Glomerular endothelial cell (primary cell): ENCODE measurements around the gene CACNA2D1. TPM values are rescaled to one million over a fixed set of nuclear protein-coding genes. Genes with fewer than 3 reads are reported as not detected.
"Not testable (repeated sequence)": the region's sequence is repeated elsewhere in the genome, so short reads cannot be mapped to it uniquely, and the experiment has no call there.

Experiments
- DNase-seq: peaks from one replicate; pipeline ENCODE4 v3.0.0-alpha.2; 2011; ENCODE audit warnings: low read depth, low spot score; ENCODE audit errors: extremely low read depth
- total RNA-seq: library from RNA; depleted of rRNA; stranded (reverse); fragments of >200 nt; gene quantifications from 2 replicates; pipeline ENCODE4 v1.2.3, GENCODE V29; 2015

Gene CACNA2D1
- total RNA-seq, 1 donor from 2014 or later, result 26.2 TPM

DNA sequence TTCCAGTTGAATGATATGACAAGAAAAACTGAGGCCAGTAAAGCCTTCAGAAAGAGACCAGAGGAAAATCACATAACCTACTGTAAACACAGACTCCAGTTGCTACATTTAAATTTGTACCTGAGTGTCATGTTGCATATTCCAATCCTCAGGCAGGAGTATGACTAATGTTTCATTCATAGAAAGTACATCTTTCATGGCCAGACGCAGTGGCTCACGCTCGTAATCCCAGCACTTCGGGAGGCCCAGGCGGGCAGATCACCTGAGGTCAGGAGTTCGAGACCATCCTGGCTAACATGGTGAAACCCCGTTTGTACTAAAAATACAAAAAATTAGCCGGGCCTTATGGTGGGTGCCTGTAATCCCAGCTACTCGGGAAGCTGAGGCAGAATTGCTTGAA, 429.0 kb downstream of the CACNA2D1 start:
- DNase-seq, result not testable (repeated sequence)

DNA sequence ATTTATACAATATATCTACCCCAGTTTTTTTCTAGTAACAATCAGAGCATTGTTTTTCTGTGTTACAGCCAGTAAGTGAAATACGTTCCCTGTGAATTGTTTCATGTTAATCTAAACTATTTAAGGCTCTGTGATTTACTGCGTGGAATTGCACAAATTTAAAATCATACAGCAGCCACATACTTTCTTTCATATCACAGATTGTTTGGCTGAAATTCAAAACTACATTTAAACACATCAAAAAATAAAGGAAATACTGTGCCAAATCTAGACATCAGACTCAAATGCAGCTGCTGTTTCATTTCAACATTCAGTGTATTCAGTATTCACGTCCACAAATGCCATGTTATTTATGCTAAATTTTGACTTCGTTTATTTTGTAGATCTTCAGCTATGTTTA, 431.1 kb downstream of the CACNA2D1 start:
- no peak for DNase-seq

DNA sequence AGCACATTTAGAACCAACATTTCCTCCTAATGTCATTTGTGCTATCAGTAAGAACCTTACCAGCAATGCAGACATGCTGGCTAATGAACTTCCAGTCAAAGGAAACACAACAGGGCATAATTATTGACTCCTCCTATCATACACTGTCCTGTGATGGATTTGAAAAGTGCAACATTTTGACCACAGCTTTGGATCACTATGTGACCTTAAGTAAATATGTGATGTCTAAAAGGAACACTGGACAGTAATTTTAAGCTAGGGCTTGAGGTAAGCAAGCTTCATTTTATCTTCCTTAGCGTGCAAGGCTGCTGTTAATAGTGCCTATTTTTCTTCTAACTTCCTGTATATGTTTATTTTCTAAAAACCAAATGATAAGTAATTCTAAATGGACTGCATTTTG, 433.2 kb downstream of the CACNA2D1 start:
- DNase-seq, result no peak

DNA sequence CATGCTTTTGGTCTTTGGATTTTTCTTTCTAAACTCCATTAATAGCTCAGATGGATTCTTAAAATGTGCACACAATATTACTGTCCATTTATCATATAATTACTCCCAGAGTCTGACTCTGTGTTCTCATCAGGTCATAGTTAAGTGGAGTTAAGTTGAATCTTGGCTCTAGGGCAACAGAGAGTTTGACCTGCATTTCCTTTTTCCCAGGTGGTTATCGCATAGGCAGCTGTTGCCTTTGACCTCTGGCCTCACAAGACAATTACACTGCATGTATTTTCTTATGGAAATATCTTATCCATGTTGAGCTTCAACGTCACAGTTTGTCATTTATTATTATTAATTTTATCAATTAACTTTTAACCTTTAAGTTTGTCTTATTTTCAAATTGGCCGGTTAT, 436.3 kb downstream of the CACNA2D1 start:
- no peak for DNase-seq

DNA sequence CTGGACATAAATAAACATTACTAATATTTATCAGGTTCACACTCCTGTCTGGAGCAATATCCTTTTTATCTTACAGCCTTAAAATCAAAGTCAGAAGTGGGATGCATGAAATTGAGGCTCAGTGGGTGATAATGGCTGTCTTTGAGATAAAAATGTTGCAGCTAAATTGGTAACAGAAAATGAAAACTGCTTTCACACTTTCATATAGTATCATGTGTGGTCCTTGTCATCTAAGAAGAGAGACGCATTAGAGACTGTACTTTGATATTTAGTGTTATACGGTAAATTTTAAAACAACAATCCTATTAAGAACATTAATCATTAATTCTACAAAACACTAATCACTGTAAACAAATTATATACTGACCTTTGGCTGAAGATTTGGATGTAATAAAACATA, 438.5 kb downstream of the CACNA2D1 start:
- DNase-seq, result no peak

DNA sequence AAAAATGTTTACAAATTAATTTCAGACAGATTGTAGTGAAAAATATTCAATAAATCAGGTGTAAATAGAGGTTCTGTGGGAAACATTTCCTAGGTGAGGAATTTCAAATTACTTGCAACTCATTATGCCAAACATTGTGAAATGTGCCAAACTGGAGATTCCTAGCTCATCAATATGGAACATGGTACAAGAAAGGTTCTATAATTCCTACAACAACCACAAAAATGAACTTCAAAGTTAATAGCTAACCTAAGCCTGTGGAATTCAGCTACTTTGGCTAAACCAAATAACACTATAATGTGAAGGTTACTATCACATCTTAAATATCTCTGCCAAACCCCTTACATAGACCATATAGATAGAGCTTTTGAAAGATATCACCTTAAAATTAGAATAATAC, 450.4 kb downstream of the CACNA2D1 start:
- no peak for DNase-seq

DNA sequence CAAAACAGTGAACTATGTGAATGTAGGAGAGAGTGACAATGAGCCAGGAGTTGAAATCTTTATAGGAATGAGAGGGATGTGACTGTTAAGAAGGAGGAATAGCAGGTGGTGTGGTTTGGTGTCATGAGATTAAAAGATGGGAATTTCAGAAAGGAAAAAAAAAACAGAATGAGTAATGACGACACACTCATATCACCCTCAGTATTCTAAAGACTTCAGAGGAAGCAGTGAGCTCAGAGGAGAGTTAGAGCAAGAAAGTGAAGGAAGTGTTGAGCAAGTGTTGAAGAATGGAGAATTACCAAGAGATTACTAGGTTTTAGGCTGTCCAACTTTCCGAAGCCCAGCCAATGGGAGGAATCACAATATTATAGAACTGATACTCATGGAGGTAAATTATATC, 453.2 kb downstream of the CACNA2D1 start:
- DNase-seq, result no peak

DNA sequence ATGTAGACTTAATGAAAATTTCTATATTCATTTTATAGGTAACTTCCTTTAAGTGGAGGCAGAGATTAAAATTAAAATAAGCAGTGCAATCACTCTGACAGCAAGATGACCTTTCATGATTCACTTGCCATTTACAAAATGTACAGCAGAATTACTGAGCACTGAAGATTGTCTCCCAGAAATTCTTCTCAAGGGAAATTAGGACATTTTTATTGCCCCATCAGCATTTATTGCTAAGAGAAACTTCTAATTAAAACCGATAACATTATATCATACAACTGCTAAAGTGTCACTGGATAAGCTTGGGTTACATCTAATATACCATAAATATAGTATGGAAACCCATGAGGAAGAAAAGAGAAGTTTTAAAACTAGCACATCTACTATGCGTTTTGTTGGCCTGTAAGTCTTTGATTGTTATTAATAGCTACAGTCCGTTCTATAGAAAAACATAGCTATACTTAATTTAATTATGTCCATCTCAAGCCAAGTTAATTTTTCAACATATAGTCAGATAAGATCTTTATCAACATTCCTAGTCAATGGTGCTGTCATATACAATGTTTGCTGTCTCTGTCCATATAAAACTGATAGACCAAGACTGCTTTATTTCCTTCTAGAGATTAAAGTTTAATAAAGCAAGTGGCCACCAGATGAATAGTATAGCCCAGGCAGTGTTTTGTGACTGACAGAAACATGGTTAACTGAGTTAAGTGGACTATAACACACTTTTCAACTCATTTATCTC, 456.7 kb downstream of the CACNA2D1 start:
- DNase-seq, result no peak

DNA sequence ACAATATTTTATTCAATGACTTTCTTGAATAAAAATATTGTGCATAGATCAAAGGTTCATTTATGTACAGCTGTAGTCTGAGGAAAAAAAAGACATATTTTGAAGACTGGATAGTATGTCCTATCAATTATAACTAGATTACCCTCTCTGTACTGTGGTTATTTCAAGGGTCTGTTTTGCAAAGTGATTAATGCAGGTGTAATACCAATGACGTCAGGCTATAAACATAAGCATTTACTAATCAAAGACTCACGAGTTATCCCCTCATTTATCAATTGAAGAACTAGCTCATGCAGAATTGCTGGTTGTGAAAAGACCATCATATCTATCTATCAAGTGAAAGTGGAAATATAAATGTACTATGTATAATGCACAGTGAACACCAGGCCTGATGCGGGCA, 460.2 kb downstream of the CACNA2D1 start:
- DNase-seq, result no peak

DNA sequence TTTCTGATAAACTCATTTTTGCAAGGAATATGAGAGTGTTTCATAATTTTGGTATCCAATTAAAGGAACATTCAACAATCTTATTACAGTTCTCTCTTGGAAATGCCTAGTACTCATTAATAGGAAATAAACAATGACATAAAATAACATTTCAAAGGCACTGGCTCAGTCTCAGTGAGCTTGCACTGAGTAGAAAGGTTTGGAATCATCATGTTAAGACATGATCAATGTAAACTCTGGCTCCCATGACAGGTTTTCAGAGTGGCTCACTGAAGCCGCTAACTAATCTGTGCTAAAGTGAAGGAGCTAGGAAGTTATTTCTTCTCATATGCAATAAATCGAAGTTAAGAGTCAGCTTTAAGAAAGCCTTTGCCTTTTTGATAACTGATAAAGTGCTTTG, 470.5 kb downstream of the CACNA2D1 start:
- no peak for DNase-seq

DNA sequence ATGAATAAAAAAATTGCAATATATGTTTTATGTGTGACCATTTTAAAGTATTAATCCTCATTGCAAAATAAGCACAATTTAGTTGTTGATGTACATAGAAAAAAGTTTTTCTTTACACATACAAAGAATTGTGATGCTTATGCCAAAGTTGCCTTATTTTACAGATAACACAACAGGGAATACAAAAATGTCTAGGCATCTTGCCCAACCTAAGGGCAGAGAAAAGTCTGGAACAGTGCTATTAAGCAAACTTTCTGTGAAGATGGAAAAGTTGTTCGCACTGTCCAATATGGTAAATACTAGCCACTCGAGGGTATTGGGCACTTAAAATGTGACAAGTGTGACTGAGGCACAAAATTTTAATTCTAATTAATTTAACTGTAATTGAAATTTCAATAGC, 483.6 kb downstream of the CACNA2D1 start:
- DNase-seq, result no peak

DNA sequence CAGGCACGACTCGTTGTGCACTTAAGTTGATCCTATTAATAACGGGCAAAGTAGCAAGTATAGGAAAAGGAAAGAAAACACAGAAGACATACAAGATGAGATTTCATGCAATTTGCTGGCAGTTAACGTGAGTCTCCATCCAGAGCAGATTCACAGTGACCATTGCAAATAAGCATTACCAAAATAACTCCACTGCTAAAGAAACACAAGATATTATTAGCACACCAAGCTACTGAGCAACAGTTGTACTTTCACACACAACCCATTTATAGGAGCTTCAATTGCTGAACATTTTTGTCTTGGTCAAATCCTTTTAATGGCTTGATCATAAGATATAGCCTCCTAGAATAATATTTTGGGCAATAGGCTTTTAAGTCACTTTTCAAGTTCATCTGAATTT, 486.1 kb downstream of the CACNA2D1 start:
- no peak for DNase-seq

DNA sequence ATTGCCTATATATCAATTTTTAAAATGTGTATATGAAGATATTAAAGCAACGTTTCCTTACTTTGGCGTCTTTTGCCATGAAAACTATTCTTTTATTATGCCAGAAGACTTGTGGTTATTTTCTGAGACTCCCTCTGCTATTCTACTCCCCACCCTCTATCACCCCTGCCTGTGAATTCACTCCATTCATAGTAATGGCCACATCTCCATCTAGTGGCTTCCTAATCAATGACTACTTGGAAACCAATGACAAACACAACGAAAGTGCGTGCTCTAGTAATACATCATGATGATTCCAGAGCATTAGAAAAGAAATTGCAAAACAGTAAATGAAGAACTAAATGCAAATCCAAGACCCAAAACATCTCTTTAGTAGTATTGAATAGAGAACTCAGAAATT, 487.1 kb downstream of the CACNA2D1 start:
- DNase-seq, result peak; percentile 7

DNA sequence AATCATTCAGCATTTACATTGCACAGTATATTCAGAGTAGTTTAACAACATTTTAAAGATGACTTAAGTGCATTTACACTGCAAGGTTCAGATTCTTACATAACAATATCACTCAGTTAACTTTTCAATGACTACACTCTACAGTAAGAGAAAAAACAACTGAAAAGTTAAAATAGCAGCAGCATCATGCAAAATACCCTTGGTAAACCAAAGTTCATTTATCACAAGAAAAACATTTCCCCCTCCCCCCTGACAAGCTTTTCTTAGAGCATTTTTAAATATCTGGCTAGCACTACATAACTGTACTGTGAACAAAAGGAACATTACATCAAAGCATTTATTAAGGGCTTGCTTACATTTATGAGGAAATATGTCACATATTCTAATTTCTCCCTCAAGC, 494.3 kb downstream of the CACNA2D1 start:
- DNase-seq, result no peak

DNA sequence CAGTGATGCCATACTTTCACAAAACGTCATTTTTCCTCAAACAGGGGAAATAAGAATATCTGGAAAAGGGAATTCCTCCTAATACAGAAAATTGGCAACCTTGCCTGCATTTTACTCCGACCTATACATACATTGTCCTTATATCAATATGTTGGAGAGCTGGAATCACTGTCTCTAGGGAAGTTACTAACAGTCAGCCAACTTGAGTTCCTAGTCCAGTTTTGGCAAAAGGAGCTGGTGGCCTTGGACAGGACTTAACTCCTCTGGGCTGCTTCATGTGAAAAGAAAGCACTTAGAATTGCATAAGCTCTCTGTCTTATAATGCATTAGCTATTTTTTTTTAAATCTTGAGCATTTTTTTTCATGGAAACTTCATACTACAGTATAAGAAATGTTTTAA, 499.5 kb downstream of the CACNA2D1 start:
- no peak for DNase-seq

DNA sequence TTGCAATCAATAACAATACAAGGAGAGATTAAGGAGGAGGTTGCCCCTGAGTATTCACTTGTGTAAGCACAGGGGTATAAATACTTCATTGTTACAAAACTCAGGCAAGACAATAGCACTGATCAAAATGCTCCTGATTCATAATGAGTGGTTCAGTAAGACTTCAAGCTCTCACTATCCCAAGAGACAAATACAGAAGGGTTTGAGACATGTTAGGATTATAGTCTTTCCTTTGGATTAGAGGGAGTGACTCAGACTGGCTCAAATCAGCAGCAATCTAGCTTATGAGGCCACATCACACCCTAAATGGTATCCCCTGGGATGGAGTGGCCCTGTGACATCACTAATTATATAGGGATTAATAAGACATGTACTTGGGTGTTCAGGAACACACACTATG, 506.5 kb downstream of the CACNA2D1 start:
- no peak for DNase-seq

DNA sequence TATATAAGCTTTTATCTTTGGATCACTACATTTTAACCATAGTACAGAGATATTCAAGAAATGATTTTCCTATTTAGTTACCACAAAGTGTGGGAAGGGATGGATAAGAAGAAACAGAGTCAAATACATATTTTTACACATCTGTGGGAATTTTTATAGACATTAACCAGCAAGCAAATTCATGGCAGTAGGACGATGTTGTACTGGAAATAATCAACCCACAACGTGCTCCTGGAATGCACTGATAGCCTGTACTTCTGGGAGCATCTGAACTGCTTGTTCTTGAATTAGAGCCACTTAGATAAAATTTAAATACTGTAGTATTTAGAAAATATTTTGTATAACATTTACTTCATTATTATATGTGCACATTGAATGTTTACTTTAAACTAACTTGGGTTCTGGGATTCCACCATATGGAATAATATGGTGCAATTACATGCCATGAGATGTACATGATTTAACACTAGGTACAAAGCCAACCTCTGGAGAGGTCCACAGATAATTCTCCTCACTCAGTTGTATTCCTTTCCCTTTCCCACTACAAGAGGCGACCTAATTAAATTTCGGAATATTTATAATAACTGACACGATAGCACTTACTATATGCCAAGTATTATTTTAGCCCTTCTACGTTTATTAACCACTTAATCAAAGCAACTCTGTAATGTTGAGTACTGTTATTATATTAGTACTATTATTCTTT, 508.8 kb downstream of the CACNA2D1 start:
- no peak for DNase-seq

DNA sequence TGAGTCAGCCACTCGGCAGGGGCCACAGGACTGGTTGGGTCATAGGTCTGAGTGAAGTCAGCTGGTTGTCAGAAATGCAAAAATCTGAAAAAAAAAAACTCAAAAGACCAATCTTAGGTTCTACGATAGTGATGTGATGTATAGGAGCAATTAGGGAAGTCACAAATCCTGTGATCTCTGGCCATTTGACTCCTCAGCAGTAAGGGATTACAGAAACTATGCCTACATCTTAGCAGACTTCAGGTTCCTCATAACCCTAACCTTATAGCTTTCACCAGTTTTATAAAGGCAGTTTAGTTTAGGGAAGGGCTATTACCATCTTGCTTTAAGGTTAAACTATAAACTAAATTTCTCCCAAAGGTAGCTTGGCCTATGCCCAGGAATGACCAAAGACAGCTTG, 510.6 kb downstream of the CACNA2D1 start:
- DNase-seq, result no peak

DNA sequence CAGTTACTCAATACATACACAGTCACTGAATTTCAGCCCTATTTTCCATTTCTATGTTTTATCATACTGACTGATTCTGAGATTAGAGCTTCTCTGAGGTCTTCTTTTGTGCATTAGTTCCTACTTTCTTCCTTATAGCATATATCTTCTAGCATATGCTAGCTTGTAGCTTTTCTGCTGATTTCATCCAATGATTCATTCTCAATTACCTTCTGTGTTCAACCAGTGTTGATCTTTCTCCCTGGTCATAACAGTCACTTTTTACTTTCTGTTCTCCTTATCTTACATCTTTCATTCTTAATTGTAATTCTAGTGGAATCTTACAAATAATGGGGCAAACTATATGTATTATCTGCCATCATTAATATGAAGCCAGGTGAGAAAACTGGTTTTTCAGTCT, 514.2 kb downstream of the CACNA2D1 start:
- no peak for DNase-seq

DNA sequence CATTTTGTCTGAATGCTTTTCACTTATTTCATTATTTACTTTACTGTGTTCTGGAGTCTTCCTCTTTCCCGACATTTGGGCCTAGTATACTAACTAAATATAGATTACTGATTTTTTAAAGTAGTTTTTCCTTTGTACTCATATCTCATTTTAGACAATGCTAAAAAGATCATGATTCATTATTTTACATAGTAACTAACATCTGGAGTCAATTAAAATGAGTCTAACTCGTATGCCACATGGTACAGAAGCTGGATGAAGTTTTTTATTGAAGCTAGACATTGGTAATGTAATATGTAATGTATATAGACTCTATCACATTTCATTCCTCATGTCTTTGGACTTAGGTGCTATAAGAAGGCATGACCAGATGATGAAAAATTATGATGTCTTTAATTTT, 517.4 kb downstream of the CACNA2D1 start:
- DNase-seq, result no peak

DNA sequence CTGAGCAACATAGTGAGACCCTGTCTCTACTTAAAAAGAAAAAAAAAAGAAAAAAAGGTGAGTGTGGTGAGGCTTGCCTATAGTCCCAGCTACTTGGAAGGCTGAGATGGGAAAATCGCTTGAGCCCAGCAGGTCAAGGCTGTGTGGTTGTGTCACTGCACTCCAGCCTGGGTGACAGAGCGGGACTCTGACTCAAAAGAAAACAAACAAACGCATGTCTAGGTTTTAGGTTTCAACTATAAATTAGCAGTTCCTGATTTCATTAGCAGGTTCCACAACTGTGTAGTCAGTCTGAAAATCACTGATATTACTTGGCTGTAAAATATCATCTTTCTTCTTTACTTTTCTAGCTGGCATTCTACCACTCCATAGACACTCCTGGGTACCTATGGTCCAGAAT, 518.0 kb downstream of the CACNA2D1 start:
- no peak for DNase-seq

DNA sequence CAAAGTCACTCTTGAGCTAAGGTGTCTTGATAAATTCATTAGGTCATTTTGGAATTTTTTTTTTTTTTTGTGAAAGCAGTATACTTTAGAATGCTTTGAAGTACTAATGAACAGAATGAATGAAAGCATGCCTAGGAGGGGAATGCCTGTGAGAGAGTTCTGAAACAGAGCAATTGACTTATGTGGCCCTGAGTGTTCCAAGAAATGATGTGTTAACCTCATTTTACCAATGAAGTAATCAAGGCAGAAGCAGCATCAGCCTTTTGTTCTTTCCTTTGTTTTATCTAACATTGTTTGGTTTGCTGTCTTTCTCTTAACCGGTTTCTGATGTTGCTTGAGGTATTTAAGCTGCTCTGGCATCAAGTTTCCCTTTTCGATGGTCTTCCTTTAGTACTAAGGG, 519.1 kb downstream of the CACNA2D1 start:
- no peak for DNase-seq

DNA sequence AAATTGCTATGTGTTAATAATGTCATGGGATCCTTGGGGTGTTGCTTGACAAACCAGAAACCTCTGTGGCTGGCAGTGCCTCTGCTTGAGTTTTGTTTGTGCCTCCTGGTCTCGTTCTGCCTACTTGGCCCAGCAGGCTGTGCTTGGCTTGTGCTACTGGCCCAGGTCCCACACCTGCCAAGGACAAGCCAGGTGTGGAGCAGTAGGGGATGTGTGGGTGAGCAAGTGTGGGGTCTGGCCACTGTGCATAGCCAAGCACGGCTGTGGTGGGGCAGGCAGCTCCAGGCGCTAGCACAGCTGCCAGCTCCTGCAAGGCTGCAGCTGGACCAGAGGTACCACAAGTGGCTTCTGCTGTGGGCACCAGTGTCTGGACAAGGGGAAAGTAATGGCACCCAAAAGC, 524.1 kb downstream of the CACNA2D1 start:
- no peak for DNase-seq
